Right lobe of liver (tissue), 4 donors: ENCODE data around the gene ACTR3.

Experiments used
- POLR2A ChIP-seq: fragments of 450-650 bp; IDR thresholded peaks from one replicate; pipeline ENCODE4 v1.6.1; 2017; ENCODE audit warnings: antibody characterized with exemption, mild to moderate bottlenecking
- TF ChIP-seq, protein P1 (sequence below), 4 donors: fragments of 200-600 bp in 3 of 4; fragments of 450-650 bp in 1 of 4; IDR thresholded peaks; one replicate each; pipeline versions ENCODE4 v1.5.1 to v1.8.0; 2016 to 2022; ENCODE audit warnings: antibody characterized with exemption in 4 of 4, mild to moderate bottlenecking in 2 of 4
- donor health status: DM: no; HTN: no; CAD: no.
- donor health status: DM: no; HTN: no; CAD: no.
- donor health status: DM: no; HTN: yes; CAD: no.

DNA sequence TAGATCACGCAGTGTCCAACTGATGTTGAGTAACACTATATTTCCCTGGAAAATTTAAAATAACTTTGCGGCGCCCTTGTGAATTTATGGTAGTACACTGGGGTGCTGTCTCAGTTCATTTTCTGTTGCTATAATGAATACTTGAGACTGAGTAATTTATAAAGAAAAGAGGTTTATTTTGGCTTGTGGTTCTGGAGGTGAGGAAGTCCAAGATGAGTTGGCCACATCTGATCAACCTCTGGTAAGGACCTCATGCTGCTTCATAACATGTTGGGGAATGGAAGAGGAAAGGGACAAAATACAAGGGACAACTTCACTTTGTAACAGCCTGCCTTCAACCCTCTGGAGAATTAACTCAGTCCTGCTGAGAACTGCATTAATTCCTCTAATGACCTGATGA, 36.4 kb downstream of the ACTR3 start:
- TF ChIP-seq, protein P1, sequence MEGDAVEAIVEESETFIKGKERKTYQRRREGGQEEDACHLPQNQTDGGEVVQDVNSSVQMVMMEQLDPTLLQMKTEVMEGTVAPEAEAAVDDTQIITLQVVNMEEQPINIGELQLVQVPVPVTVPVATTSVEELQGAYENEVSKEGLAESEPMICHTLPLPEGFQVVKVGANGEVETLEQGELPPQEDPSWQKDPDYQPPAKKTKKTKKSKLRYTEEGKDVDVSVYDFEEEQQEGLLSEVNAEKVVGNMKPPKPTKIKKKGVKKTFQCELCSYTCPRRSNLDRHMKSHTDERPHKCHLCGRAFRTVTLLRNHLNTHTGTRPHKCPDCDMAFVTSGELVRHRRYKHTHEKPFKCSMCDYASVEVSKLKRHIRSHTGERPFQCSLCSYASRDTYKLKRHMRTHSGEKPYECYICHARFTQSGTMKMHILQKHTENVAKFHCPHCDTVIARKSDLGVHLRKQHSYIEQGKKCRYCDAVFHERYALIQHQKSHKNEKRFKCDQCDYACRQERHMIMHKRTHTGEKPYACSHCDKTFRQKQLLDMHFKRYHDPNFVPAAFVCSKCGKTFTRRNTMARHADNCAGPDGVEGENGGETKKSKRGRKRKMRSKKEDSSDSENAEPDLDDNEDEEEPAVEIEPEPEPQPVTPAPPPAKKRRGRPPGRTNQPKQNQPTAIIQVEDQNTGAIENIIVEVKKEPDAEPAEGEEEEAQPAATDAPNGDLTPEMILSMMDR (IDR thresholded peaks at IDR 0.05), result no peak
- TF ChIP-seq POLR2A, result no peak
